Raji (cell line): Measurements from ENCODE around the gene NPAS3.

Experiments used
- POLR2A ChIP-seq: IDR thresholded peaks from 2 replicates; pipeline ENCODE4 v1.6.1; 2011; ENCODE audit warnings: low read depth, low read length, control low read depth; ENCODE audit not compliant: insufficient read depth

Gene NPAS3

DNA sequence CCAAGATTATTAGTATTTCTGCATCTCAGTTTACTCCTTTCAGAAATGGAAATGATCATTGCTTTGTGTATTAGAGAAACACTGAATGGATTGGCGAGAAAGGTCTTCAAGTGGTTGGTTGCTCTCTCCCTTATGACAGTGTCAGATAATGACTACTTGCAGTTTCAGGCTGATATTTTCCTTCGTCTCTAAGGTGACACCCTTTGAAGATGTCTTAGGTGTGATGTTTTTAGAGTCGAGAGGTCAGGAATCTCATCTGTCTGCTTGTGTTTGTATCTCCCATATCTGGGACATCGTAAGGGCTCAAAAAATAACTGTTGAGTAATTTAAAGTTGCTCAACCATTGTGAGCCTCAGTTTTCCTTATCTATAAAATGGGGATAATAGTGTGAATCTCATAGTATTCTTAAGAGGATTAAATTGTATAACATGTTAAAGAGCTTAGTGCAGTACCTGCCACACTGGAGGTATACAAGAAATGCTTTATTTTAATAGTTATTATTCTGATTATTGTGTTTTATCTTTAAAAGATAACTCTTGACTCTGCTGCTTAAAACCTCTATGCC lies 40.1 kb downstream of the NPAS3 start:
- TF ChIP-seq POLR2A, result no peak

DNA sequence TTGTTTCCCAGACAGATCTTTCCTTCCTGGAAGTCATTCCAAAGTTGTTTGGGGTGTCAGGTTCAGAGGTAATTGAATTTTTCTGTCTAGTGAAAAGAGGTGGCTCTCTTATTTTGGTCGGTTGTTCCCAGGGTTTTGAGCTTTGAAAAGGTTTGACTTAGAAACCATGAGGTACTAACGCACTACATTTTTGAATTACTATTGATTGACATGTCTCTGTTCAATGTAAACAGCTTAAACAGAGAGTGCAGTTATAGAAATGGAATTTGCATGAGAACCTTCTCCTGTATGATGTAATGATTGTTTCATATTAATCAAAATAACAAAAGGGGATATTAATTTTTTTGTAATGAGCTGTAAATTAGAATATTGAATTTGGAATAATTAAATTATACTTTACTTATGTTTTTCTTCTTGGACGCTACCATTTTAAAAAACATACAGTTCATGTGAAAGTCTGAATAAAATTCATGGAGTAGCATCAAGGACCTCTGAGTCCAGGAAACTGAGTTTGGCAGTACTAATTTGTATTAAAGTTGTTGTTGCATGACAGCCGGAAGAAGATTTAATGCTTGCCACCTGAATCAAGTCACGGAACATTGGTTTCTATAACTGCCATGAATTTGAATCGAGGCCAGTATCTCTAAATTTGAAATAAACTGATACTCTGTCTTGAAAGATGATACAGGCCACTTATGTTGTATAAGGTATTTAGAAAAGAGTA lies 41.7 kb downstream of the NPAS3 start:
- no peak for TF ChIP-seq POLR2A

DNA sequence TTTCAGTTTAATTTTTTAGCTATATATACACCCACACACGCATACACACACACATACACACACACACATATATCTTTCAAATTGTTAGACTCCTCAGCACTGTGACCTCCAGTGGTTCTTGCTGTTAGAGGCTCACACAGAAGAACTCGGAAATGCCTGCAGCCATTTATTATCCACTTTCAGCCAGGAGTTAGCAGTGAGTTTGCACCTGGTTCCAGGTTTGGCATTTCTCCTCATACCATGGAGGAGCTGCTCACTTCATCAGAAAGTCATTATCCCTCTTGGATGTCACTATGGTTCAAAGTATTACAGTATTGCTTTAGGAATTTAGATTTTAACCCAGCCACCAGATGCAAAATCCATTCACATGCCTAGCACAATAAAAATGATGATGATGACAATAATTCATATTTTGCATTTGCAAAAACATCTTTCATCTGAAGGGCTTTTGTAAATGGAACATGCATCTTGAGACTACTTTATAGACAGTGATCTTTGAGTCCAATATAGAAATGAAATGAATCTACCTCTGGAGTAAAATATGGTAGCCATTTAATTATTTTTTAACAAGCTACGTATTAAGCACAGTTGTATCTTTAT lies 42.3 kb downstream of the NPAS3 start:
- no peak for TF ChIP-seq POLR2A

DNA sequence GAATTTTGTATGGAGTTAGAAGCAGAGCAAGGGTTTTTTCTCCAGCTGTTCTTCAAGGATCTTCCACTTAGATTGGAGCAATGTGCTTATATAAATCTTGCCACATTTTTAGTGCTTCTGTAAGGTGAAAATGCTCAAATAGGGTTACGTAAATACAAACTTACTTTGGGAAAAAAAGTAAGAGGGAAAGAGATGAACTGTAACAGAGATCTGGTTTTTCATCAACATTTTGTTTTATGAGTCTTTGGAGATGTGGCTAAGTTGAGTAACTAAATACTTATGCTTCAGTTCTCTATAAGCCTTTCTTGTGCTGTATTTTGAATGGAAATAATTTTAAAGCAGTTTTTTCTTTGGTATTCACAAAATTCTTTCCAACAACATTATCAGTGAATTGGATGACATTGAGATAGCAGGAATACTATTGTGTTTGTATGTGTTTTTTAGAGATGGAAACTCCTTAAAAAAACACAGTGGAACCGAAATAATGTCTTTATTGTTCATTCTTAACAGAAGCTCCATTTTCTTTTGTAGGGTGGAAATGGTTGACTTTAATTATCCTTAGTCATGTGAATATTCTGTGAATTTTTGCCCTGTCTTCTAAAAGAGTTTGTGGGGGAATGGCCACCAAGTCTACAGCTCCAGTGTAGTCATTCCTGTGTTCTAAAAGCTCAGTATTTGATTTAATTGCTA lies 45.7 kb downstream of the NPAS3 start:
- TF ChIP-seq POLR2A, result no peak

DNA sequence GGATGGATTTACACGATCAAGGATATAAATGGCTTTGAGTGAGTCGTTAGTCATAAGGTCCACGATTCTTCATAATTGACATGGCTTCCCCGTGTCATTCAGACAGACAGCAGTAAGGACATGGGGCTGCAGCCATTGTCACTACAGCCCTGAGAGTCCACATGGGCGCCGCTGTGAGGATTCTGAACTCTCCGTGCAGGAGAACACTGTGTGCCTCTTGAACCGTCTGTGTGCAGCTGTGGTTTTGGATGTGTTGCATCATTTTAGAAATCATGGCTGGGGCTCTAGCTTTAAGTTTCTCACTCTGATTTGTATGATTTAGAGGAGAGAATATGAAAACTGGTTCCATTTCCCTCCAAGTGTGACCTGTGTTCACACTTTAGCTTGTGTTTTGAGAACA lies 47.2 kb downstream of the NPAS3 start:
- TF ChIP-seq POLR2A, result no peak

DNA sequence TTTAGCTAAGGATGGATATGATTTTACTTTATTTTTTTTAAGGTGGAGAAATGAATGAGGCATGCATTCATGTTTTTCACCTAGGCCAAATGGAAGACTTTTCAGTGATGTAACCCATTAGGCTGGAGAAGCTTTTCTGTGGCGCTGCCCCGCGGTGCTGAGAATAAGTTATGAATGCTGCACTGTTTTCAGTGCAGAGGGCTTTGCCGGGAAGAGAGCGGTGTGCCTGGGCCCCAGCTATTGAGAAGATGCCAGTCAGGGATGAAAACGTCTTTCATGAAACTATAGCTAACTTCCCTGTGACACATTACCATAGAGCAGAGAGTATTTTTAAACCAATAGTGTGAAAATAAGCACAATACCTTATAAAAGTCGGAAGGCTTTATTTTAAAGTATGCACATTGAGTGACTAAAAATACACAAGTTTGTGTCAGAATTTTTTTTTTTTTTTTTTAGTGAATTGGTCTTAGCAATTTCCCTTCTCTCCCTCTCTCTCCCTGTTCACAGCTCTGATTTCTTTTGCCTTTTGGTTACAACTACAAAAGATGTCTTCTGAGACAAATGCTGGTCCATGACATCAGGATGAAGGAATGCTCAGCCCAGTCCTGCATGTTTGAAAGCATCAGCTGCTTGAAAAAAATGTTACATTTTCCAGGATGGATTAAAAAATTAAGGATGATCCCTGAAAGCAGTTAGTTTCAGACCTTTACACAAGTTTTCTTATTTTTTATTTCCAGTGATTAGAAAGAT lies 48.3 kb downstream of the NPAS3 start:
- TF ChIP-seq POLR2A, result no peak

DNA sequence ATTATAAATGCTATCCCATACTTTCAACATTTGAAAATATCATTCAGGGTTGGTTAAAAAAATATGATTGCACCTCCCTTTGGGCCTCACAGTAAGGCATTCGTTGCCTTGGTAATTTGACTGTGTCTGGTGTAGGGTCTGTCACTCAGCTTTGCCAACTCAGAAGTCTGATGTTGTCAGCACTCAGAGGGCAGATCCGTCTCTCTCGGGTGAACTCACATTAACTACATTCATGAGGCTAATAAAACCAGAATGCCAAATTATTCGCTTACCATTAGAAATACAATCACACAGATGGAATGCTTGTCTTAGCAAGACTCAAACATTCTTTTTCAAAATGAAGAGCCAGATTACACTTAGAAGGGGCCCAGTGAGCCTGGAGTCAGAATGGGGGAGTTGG lies 53.0 kb downstream of the NPAS3 start:
- TF ChIP-seq POLR2A, result no peak

DNA sequence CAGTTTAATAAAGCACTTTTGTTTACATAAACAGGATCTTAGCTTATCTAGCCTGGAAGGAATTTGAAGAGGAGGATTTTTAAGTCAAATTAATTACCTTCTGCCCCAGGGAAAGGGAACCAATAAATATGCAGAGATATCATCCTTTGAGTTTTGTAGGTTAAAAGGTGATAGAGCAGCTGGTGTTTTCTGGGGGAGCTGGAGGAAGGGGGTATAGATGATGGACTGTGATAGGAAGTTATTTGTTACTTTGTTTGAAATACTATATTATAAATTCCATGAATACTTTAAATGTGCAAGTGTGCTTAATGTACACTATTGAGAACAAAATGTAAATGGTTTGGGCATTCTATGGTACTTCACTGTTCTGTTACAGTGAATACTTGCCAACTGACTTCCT lies 55.2 kb downstream of the NPAS3 start:
- no peak for TF ChIP-seq POLR2A

DNA sequence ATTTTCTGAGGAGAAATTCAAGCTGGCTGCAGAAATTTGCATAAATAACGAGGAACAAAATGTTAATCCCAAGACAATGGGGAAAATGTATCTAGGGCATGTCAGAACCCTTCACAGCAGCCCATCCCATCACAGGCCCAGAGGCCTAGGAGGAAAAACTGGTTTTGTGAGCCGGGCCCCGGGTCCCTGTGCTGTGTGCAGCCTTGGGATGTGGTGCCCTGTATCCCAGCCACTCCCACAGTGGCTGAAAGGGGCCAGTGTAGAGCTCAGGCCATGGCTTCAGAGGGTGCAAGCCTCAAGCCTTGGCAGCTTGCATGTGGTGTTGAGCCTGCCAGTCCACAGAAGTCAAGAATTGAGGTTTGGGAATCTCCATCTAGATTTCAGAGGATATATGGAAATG lies 57.7 kb downstream of the NPAS3 start:
- no peak for TF ChIP-seq POLR2A

DNA sequence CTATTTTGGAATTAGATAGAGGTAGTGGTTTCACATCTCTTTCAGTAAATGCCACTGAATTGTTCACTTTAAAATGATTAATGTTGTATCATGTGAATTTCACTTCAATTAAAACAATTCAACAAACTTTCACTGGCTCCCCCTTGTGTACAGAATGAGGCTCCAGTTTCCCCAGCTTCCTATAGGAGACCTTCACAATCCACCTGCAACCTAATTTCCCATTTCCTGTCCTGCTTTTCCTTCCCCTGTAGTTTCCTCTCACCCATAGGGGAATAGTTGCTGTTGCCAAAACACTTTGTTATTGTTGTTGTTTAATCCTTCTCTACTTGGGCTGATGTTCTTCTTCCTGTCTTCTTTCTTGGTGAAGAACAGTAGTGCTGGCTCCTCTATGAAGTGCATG lies 59.8 kb downstream of the NPAS3 start:
- TF ChIP-seq POLR2A, result no peak

DNA sequence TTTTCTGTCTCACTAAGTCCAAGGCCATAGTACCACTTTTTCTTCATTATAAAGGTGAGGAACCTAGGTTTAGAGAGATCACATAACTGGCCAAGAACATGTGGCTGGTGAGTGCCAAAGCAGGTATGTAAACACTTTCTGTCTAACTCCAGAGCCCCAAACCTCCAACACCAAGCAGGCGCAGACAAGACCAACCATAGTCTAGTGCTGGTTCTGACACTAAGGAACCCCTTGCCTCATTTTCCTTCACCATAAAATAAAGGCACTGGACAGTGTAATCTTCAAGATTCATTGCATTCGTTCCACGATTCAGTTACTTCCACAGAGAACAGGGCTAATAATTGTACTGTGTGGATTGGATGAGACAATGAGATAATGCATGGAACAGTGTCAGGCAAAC lies 71.0 kb downstream of the NPAS3 start:
- TF ChIP-seq POLR2A, result no peak

DNA sequence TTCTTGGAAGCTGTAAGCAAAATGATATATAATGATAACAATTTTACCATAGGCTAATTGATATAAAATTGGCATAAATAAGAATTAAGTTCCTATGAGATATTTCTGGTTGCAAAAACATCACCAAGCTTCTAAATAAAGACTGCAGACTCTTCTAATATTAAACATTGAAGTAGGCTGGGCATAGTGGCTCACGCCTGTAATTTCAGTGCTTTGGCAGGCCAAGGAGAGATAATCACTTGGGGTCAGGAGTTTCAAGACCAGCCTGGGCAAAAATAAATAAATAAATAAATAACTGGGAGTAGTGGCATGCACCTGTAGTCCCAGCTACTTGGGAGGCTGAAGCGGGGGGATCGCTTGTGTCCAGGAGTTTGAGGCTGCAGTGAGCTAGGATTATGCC lies 71.8 kb downstream of the NPAS3 start:
- TF ChIP-seq POLR2A, result no peak

DNA sequence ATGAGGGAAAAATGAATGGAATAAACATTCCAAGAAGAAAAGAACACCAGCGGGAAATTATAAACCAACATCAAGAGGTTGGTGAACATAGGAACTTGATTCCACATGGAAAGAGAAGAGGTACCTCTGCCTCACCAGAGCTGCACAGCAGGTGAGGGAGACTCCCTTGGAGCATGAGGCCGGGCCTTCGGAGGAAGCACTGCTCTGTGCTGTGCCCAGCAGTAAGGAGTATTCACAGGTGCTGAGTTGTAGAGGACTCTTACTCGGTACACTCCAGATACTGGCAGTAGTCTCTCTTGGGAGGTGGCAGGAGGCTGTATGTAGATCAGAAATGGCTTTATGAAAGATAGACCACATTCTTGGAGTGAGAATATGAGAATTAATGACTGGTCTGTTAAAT lies 76.0 kb downstream of the NPAS3 start:
- TF ChIP-seq POLR2A, result no peak

DNA sequence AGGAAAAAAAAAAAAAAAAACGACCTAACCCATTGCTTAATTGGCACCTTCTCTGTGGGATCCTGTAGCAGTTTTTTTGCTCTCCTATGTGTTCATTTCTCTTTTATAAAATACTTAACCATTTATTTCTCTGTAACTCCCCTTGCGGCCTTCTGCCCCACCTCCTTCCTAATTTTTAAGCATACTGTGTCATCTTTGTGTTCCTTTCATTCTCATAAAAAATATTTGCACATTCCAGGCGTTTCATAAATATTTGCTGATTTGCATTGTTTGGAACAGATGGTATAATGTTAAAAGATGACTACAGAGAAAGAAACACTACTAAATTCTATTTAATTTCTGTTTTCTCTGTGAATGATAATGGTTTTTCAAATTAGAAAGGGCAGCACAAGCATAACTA lies 77.9 kb downstream of the NPAS3 start:
- TF ChIP-seq POLR2A, result no peak

DNA sequence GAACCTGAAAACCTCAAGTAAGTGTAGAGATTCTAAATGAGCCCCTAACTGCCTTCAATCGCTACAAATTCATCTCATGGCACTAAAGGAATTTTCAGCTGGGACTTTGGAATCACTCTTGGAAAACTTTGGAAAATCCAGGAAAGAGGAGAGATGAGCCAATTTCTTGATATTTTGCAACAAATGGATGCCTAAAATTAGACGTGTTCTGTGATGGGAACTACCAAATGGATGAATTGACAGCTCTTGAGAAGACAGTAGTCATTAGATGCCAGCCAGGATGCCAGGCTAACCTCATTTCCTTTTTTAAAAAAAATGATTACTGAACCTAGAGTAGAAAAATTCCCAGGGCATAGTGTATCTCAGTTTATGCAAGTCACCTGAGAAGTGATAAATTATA lies 78.3 kb downstream of the NPAS3 start:
- TF ChIP-seq POLR2A, result no peak
